ENCODE data around the gene PRPF19.

PRPF19 gene

DNA sequence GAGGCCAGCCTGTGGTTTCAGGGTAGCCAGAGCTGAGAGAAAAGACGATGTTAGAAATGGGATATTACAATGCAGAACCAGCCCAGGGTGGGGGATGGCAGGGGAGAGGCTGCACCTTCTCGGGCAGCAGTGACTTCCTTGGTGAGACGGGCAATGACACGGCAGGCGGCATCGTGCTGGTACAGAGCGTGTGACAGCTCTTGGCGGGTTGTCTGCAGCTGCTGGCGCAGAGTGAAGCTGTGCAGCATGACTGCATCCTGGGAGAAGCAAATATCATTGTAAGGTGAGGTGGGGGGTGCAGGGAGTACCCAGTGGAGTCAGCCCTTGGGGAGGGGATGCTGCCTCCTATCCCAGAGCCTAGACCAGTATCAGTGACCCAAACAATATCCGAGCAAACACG lies 3.8 kb downstream of the PRPF19 start:
- no peak for FAIRE-seq

DNA sequence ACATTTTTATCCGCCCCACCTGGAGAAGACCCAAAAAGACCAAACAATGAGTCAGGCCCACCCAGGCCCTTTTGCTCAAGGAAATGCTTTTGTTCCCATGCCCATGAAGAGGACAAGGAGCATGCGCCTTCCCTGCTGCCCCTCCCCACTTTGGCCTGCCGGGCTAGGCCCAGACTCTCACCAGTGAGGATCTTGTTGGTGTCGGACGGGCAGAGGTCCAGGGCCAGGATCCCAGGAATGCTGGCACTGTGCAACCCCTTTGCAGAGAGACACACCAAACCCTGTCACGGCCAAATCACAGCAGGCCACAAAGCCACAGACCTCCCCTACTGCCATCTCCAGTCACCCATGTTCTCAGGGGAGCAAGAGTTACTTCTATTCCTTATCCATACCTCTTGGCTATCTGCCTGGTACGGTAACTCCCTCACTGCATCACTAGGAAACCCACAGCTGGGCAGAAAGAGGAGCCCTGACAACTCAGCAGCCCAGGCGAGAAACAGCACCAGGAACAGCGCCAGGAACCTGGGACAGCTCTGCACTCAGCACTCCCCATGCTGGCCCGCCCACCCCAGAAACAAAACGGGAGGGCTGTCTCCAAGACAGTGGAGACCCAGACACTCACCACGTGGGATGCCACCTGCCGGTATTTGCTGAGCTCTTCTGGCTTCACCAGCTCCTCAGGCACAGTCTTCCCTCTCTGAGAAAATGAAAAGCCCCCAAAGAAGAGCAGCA lies 5.5 kb downstream of the PRPF19 start:
- FAIRE-seq, result no peak

DNA sequence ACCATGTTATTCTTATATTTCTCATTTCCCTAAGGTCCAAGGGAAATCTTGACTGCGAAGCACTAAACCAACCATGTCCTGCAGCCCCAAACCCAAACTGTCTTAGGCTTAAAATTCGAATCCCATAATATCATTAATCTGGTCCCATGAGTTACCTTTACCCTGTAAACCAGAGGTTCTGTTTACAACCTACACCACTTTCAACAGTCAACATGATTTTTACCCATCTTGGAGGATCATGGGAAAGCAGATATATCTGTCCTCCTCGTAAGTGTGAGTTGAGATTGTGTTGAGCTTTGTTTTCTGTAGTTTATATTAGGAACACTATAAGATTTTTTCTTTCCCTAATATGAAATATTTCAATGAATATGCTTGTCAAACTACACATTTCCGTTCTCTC lies 6.4 kb downstream of the PRPF19 start:
- FAIRE-seq, result no peak

DNA sequence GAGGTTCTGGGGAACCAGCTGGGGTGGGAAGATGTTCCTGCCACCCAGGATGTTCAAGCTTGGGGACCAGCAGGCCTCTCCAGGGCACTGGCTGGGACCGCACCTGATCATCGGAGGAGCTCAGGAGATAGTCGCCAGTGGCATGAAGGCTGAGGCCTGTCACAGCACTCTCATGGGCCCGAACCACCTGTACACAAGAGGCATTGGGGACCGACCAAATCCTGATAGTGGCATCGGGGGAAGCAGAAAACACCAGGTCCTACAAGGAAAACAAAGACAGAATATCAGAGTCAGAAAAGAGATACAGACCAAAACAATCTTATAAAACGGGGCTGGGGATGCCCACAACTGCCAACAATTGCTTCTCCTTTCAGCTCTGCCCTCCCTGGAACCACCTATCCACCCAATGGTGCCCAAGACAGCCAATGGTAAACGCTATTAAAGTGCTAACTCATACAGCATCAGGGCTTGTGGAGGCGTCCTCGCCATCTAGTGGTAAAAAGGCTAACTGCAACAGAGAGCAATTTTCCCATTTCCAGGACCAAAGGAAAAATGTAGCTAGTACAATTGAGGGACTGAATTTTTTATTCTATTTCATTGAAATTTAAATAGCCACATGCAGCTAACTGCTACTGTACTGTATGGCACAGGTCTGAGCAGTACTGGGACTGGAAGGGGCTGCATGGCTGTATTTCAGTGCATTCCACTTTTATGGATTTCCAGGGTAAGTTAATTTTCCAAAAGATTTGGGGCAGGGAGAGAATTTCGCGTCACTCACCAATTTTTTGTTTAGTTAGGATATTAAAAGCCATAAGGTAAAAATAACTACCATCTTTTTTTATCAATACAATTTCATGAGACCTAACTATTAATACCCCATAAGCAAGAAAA lies 7.1 kb downstream of the PRPF19 start:
- FAIRE-seq, result no peak

DNA sequence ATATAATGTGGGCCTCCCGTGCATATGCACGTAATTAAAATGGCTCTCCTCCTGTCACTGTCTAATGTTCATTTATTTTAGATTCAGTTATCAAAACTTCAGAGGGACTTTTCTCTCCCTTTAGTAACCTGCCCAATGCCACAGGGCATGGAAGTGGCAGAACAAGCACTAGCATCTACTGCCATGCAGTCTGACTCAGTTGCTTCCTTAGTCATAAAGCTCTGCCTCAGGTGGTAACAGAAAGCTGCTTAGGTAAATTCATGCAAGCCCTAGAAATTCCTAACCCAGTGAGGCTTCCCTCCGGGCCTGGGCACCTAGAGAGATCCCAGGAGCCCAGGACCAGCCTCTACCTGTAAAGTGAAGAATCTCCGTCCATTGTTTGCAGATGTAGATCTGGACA lies 8.9 kb downstream of the PRPF19 start:
- no peak for FAIRE-seq

DNA sequence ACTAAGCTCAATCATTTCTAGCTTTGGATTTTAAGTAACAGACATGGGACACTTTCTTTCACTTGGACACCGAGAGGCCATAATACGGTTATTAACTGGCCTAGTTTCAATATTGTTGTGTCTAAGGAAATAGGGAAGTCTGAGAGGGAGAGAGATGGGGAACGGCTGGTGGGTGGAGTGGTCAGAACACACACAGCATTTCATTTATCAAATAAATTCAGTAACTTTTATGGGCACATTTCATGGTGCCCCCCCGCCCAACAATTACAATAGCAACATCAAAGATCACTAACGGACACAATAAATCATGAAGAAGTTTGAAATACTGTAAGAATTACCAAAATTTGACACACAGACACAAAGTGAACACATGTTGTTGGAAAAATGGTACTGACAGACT lies 10.7 kb downstream of the PRPF19 start:
- FAIRE-seq, result no peak

DNA sequence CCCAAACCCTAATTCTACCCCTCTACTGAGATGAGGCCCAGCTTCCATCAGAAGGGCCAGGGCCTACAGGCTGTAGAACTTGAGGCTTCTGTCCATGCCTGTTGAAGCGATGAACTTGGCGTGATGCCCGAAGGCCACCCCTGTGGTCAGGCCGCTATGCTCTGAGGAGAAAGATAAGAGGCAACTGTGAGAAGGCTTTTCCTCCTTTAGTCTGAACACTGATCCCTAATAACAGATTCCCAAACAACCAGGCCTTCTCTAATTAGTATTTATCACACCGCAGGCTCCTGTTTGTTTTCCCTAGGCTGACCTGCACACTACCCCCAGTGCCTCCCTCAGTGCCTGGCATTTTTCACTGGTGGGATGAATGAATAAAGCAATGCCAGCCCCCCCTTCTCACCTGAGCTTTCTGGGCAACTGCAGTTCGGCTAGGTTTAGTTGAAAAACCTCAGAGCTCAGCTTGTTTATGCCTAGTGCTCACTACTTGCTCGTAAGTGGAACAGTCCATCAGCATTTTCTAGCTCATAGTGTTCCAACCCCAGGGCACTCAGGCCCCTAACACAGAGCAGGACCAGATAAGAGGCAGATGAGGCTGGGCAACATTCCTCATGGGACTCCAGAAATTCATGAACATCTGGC lies 15.2 kb downstream of the PRPF19 start:
- FAIRE-seq, result no peak

DNA sequence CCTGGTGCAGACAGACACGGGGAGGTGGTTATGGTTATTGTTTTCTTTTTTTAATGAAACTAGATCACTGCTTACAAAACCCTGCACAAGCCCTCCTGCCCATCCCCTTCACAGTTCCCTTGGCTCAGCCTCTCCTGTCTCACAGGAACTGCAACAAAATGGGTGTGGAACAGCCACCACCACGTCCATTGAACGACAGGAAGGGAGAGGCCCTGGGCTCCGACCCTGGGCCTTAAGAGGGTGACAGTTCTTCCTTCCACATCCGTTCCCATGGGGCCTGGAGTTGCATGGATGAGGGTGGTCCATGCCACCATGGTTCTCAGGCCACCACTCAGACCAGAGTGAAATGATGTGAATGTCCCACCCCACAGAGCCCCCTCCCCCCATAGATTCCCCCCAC lies 15.7 kb downstream of the PRPF19 start:
- no peak for FAIRE-seq

DNA sequence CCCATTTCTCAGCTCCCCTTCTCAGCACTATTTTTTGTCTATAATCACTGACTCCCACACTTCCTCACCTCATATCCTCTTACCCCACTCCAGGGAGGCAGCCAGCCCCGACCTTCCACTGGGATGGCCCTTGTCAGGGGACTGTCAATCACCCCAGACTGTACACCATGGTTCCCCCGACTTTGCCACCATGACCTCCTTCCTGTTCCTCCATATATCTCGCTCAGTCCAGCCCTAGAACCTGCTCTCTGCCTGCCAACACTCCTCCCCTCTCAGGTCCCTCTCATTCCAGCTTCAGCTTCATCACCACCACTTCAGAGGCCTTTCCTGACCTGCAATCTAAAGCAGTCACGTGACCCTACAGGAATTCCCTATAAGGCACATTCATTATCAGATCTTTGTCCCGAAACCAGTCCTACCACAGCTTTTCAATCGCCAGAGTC lies 16.5 kb downstream of the PRPF19 start:
- no peak for FAIRE-seq

DNA sequence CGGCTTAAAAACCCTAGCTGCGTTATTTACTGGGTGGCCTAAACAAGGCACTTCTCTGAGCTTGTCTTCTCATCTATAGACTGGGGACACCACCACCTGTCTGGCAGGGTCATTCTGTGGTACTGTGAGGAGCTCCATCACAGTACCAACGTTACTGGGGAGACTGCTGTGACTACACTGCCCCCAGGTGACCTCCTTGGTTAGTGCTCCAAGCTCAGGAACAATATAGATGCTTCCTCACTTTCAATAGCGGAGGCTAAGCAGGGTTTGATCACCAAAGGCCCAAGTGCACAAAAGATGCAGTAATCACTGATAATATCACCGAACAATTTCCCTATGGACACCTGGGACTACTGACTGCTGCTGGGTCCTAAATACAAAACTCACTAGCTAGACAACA lies 18.8 kb downstream of the PRPF19 start:
- FAIRE-seq, result no peak

DNA sequence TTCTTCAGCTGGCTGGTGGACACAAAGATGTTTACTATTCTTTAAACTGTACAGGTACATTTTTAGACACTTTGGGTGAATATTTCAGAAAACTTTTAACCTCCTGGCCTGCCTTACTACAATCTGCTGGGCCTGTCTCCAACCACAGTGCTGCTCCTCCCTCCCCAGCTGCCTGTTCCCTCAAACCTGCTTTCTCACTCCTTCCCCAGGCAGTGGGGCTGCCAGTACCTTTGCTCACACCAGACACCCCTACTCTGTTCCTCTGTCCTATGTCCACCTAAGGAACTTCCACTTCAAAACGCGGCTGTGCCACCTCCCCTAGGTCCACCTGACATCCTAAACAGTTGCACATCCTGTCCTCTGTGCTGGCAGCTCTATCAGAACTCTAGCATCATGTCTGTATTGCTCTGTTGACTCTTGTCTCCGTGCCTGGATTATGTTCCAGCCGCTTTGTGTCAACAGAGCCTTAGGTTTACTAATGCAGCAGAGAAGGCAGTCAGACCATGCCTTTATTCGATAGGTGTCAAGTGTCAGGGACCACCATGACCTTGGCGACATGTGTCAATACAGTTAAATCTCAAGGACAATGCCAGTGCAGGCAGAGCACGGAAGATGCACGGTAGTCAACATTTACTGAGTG lies 25.6 kb downstream of the PRPF19 start:
- FAIRE-seq, result no peak

DNA sequence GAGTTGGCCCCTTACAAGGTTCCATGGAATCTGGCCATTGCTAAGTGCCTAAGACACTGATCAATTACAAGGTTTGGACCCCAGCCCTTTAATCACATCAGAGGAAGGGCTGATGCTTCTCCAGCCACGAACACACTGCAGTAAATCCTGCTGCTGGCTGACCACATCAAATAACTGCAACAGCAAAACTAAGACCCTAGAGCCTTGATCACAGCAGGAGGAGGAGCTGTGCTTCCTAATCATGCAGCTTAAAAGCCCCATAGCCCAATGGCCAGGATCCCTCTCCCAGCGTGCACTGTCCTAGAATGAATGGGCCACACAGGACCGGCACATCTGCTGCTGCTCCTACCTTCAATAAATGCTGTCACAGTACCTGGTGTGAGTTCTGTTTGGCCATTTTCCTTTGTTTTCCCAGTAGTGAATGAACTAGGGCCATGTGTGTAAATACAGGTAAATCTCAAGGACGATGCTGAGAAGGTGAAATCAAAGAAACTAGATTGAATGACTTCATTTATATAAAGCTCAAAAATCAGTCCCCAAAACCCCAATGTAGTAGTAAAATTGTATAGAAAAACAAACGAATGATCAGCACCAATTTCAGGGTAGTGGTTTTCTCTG lies 26.3 kb downstream of the PRPF19 start:
- FAIRE-seq, result no peak

DNA sequence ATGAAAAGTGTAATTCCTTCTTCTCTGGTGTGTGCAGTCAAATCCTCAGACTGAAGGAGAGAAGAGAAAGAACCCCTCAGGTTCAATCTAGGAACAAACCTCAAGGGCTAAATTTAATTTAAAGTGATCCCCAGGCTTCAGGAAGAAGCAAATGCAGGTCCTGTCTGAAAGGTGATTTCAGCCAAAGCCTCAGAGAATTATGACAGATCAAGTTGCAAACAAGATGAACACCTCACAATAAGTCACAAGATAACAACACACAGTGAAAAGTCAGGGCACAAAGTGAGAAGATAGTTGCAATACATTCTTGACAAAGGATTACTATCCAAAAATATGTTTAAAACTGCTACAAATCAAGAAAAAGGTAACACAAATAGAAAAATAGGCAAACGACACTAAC lies 27.3 kb downstream of the PRPF19 start:
- no peak for FAIRE-seq

DNA sequence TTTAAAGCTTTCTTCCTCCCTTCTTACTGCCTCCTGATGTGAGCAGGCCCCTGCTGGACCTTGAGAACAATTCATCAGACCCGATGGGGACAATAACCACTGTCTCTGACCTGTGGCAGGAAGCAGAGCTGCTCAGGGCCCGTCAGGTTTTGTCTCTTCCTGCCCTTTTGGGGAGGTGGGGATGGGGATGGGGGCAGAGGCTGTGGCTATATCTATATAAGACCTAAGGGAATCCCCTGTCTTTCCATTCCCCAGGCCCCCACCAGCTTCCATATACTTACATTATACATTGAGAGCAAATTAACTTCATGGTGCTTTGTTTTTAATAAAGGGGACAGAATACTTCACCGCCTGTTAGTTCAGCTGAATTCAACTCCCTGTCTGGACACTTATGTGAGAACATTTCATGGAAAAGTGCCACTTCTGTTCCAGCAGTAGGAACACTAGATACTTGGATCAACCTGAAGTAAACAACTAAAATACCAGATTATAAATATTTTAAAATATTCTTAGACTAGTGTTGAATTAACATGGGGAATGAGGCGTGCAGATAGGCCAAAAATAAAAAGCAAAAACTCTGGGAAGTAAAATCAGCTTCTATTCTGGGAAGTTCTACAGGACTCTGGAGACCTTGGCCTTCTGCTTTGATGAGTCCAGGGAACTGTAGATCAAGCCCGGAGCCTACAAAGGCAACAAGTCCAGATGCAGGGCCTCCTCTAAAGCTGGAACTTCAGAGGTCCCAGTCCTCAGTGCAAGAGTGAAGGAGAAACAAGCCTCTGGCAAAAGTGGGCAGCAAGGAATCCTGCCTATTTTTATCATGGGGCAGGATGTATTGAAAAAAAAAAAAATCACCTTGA lies 27.9 kb downstream of the PRPF19 start:
- FAIRE-seq, result no peak

DNA sequence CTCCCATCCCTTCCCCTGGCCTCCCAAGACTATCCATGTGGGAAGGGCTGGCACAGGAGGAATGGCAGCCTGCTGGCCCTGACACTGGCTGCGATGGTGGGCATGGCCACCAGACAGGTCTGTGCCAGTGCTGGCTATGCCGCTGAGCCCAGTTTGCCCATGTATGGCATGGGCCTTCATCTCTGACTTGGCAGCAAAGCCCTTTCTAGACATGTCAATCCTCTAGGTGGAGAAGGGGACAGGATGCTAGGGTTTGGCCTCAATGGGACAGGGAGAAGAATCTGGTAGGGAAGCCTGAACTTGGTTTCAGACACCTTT lies 30.3 kb downstream of the PRPF19 start:
- no peak for FAIRE-seq

DNA sequence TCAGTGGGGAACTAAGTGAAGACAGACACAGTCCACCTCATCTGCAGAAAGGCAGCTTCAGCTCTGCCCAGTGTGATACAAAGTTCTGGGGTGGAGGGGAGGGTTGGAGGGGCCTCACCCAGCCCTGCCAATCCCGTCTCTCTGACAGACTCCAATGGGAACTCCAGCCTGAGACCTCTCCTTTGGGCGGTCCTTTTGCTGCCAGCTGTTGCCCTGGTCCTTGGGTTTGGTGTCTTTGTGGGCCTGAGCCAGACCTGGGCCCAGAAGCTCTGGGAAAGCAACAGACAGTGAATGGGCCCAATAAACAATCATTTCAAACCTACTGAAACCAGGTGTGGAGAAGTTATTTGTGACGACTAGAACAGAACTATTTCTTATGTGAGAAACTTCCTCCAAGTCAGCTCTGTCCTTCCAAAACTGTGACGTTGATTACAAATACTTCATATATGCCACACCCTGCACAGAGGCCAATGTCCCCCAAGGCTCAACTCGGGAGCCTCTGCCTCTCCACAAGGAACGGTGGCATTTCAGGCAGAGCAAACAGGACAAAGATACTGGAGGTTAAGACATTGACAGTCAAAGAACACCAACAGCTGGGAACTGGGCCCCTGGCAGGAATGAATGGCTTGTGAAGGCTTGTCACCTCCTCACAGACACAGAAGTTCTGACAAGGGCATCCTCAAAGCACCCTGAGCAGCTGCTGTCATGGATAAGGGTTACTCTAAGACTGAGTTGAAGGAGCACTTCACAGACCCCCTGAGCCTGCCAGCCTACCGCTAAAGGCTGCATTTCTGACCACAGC lies 30.8 kb downstream of the PRPF19 start:
- no peak for FAIRE-seq

DNA sequence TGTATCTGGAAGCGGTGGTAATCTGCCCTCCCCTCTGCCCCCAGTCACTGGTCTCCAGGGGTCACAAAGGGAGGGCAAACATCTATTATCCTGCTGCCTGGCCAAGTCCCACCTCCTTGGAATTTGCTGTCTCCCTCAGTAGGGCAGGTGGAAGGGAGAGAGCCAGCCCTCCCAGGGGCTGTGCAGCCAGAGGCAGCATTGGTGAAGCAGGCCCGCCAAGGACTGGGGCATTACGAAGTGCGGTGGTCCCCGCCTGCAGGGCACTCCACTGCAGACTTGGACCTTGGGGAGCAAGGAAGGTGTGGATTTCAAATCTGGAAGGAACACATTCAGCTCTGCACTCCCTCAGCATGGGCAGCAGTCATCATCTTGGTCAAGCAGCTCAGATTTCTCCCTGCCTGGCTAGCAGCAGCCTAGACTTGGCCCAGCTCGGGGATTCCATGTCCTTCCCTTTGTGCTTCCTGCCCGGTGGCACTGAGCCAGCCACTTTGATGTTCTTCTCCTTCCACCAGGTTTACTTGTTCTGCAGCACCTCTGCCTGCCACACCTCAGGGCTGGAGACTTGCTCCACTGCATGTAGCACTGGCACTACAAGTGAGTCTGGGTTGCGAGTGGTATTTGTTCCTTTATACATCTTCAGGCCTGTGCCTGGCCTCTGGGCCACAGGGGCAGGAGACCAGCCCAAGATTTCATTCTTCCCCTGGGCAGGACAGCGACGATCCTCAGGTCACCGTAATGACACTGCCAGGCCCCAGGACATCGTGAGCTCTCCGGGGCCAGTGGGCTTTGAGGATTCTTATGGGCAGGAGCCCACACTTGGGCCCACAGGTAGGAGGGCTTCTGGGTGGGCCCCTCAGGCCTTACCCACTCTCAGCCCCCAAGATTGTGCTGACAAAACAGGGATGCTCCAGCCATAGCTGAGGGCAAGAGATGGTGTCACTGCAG lies 31.7 kb downstream of the PRPF19 start:
- no peak for FAIRE-seq

DNA sequence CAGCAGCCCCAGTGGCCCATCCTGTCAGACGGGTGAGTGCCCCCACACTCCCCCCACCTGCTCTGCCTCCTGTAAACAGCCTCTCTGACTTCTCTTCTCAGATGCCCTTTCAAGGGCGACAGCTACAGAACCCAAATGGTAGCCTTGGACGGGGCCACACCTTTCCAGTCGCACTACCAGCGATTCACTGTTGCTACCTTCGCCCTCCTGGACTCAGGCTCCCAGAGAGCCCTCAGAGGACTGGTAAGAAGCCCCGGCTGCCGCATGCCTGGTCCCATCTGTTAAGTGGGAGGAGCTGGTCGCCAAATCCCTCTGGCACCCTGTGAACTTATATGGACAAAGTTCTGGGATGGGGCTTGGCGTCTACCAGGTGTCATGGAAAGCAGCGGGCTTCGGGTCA lies 32.9 kb downstream of the PRPF19 start:
- FAIRE-seq, result no peak

DNA sequence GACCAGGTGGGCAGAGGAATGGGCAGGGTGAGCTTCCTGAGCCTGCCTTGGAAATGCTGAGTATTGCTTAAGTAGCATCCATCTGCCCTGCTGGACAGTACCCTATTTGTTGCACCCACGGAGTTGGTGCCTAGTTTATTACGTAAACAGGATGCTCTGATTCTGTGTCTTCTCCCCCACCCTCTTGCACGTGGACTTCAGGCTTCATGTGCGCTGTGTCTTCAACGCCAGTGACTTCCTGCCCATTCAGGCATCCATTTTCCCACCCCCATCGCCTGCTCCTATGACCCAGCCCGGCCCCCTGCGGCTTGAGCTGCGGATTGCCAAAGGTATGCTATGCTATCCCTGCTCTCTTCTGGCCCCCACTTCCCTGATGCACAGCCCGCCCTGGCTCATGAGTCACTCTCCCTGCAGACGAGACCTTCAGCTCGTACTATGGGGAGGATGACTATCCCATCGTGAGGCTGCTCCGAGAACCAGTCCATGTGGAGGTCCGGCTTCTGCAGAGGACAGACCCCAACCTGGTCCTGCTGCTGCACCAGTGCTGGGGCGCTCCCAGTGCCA lies 33.3 kb downstream of the PRPF19 start:
- FAIRE-seq, result no peak

All from colon (tissue), 2 donors.